Right renal pelvis (tissue), 4 donors: ENCODE measurements around the gene RPLP1. TPM values are rescaled to one million over a fixed set of nuclear protein-coding genes. Genes with fewer than 3 reads are reported as not detected.

Experiments
- DNase-seq, 4 donors: peaks; one replicate each; pipeline ENCODE4 v3.0.0-alpha.2; 2013; ENCODE audit warnings: low read depth in 4 of 4, low spot score in 3 of 4, missing footprints in 1 of 4
- polyA plus RNA-seq, 4 donors: library from polyadenylated mRNA; unstranded; fragments of 120-200 nt; gene quantifications; one replicate each; pipeline ENCODE4 v1.2.1, GENCODE V29; 2013; ENCODE audit not compliant: insufficient read length in 4 of 4

The RPLP1 gene
- polyA plus RNA-seq, 4 donors: 1,237 to 1,951 (median 1,347) TPM

- no peak for DNase-seq
Observed at GRCh38 chr15:69491038-69491505, 38.5 kb downstream of the RPLP1 start.

GRCh38 chr15:69493406-69493805 is 40.8 kb downstream of the RPLP1 start:
- DNase-seq: no peak

GRCh38 chr15:69496001-69496400 is 43.4 kb downstream of the RPLP1 start:
- no peak for DNase-seq

GRCh38 chr15:69497076-69497475 is 44.5 kb downstream of the RPLP1 start:
- DNase-seq: no peak

GRCh38 chr15:69497667-69498066 is 45.0 kb downstream of the RPLP1 start:
- no peak for DNase-seq

GRCh38 chr15:69498282-69498681 is 45.7 kb downstream of the RPLP1 start:
- no peak for DNase-seq

- no peak for DNase-seq
Observed at GRCh38 chr15:69498987-69499386, 46.4 kb downstream of the RPLP1 start.

GRCh38 chr15:69499521-69500211 is 47.0 kb downstream of the RPLP1 start:
- no peak for DNase-seq

- DNase-seq: no peak
Observed at GRCh38 chr15:69500339-69500738, 47.7 kb downstream of the RPLP1 start.

- no peak for DNase-seq
Observed at GRCh38 chr15:69501456-69501855, 48.8 kb downstream of the RPLP1 start.

- DNase-seq: no peak
Observed at GRCh38 chr15:69502470-69503045, 49.9 kb downstream of the RPLP1 start.

GRCh38 chr15:69504352-69505040 is 51.9 kb downstream of the RPLP1 start:
- no peak for DNase-seq

Other genes starting within 250 kb of the RPLP1 start
- 10 to 100 TPM; 26.7 to 35.6 (median 34.0) TPM for gene PAQR5, start 153.9 kb upstream of the RPLP1 start, polyA plus RNA-seq
- gene KIF23, start 38.5 kb upstream of the RPLP1 start, polyA plus RNA-seq: 10 to 100 TPM; 28.6 to 33.8 (median 33.3) TPM